Esophagus squamous epithelium (tissue), 4 donors: ENCODE results near the gene FES.

ENCODE experiments used
- POLR2A ChIP-seq, 4 donors: fragments of 450-650 bp; IDR thresholded peaks; one replicate each; pipeline ENCODE4 v1.6.1; 2017; ENCODE audit warnings: antibody characterized with exemption in 4 of 4, mild to moderate bottlenecking in 4 of 4, moderate library complexity in 3 of 4
- TF ChIP-seq, protein P1 (sequence below), 6 experiments: fragments of 450-650 bp in 4 of 6; fragments of 200-600 bp in 2 of 6; sonication (generic) in 2 of 6; IDR thresholded peaks; one replicate each; pipeline ENCODE4 v1.5.1; 2016 to 2019; ENCODE audit warnings: antibody characterized with exemption in 6 of 6, mild to moderate bottlenecking in 4 of 6, moderate library complexity in 4 of 6

DNA sequence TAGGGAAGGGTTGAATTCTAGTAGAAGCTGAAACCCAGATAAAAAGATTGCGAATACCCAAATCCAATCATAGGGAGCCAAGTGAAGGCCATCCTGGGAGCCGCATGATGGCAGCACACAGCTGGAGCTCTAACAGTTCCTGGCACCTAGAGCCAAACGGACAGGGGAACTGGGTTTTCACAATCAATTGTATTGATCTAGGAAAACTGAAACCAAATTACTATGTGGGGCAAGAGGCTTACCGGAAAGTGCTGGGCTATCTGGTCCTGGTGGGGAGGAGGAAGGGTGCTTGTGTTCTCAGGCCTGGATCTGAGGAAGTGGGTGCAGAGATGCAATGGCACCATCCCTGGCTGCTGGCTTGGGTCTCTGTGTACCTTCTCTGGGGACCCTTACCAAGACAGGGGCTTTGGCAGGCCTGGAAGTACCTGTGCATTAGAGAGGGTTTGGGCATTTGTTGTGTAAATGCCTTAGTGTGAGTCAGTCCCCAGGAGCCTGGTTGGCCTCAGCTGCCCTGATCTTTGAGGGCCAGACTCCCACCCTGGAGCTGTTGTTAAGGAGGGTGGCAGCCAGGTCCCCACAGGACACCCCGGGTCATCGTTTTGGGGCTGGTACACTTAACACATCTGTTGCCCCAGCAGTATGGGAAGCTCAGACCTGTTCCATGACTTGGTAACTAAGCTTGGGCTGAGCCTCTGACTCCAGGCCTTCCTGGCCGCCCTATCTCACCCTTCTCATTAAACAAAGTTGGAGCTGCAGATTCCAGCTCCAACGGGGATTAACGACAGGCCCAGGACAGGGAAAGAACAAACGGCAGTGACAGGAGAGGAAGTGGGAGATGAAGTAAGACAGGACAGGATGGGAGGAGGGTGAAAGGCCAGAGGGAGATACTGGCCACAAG lies 24.8 kb upstream of the FES start:
- TF ChIP-seq, protein P1, sequence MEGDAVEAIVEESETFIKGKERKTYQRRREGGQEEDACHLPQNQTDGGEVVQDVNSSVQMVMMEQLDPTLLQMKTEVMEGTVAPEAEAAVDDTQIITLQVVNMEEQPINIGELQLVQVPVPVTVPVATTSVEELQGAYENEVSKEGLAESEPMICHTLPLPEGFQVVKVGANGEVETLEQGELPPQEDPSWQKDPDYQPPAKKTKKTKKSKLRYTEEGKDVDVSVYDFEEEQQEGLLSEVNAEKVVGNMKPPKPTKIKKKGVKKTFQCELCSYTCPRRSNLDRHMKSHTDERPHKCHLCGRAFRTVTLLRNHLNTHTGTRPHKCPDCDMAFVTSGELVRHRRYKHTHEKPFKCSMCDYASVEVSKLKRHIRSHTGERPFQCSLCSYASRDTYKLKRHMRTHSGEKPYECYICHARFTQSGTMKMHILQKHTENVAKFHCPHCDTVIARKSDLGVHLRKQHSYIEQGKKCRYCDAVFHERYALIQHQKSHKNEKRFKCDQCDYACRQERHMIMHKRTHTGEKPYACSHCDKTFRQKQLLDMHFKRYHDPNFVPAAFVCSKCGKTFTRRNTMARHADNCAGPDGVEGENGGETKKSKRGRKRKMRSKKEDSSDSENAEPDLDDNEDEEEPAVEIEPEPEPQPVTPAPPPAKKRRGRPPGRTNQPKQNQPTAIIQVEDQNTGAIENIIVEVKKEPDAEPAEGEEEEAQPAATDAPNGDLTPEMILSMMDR (IDR thresholded peaks at IDR 0.05): no peak
- TF ChIP-seq POLR2A (IDR thresholded peaks at IDR 0.05): no peak
